K562 (cell line): Measurements from ENCODE around the gene ADGRB3. TPM values are rescaled to one million over a fixed set of nuclear protein-coding genes. Genes with fewer than 3 reads are reported as not detected.

Experiments
- BRCA1 ChIP-seq, 2 experiments: fragments of 450-650 bp in 1 of 2; sonication (generic) in 1 of 2; formaldehyde crosslinking in 1 of 2; IDR thresholded peaks; 2 replicates each; pipeline versions ENCODE4 v1.5.0 to v1.6.1; 2017 to 2020; ENCODE audit warnings: mild to moderate bottlenecking in 1 of 2, missing genetic modification reagents in 1 of 2
- CHD1 ChIP-seq: fragments of 200-600 bp; sonication (generic); IDR thresholded peaks from one replicate; pipeline ENCODE4 v1.6.1; 2012; ENCODE audit warnings: mild to moderate bottlenecking, moderate library complexity, low read length, inconsistent platforms
- CTBP1 ChIP-seq: fragments of 450-650 bp; IDR thresholded peaks from 2 replicates; pipeline ENCODE4 v1.6.1; 2016; ENCODE audit warnings: borderline replicate concordance
- E2F3 ChIP-seq: fragments of 250-450 bp; sonication (Bioruptor Pico); IDR thresholded peaks from 2 replicates; pipeline ENCODE4 v1.4.0; 2020; ENCODE audit warnings: mild to moderate bottlenecking
- ELF1 ChIP-seq: fragments of 200-800 bp; sonication (Bioruptor generic); IDR thresholded peaks from 2 replicates; pipeline ENCODE4 v1.6.1; 2016; ENCODE audit warnings: missing genetic modification characterization, missing compliant biosample characterization
- POLR2G ChIP-seq: fragments of 200-400 bp; formaldehyde crosslinking; IDR thresholded peaks from 2 replicates; pipeline ENCODE4 v1.6.1; 2017; ENCODE audit warnings: low read depth, mild to moderate bottlenecking, antibody characterized with exemption, low read length, moderate library complexity
- RB1 ChIP-seq: fragments of 450-650 bp; IDR thresholded peaks from 2 replicates; pipeline ENCODE4 v1.6.1; 2017; ENCODE audit warnings: low read depth, mild to moderate bottlenecking
- SIN3B ChIP-seq: fragments of 450-650 bp; IDR thresholded peaks from 2 replicates; pipeline ENCODE4 v1.6.1; 2017; ENCODE audit warnings: low read depth, mild to moderate bottlenecking, moderate library complexity
- TBP ChIP-seq: optimal IDR thresholded peaks from 2 replicates; pipeline ENCODE3; 2011; ENCODE audit warnings: low read depth, low read length, improper control_type of control experiment
- TEAD4 ChIP-seq, 2 experiments: sonication (generic) in 1 of 2; formaldehyde crosslinking in 1 of 2; IDR thresholded peaks; 2 replicates each; pipeline versions ENCODE4 v1.6.1 to v1.8.0; 2012 to 2022; ENCODE audit warnings: borderline replicate concordance in 1 of 2, inconsistent platforms in 1 of 2, low read length in 1 of 2, mild to moderate bottlenecking in 1 of 2, missing genetic modification reagents in 1 of 2
- ZNF175 ChIP-seq: fragments of 200-800 bp; sonication (Bioruptor generic); IDR thresholded peaks from 2 replicates; pipeline ENCODE4 v1.6.1; 2016; ENCODE audit warnings: low read depth, mild to moderate bottlenecking, missing genetic modification characterization, missing compliant biosample characterization
- ZNF584 ChIP-seq: fragments of 200-800 bp; sonication (Bioruptor generic); IDR thresholded peaks from 2 replicates; pipeline ENCODE4 v1.6.1; 2016; ENCODE audit warnings: low read depth, mild to moderate bottlenecking, missing genetic modification characterization, missing compliant biosample characterization
- ZNF589 ChIP-seq: fragments of 200-800 bp; sonication (Bioruptor generic); IDR thresholded peaks from 2 replicates; pipeline ENCODE4 v1.6.1; 2016; ENCODE audit warnings: low read depth, missing genetic modification characterization, missing compliant biosample characterization
- polyA plus RNA-seq, 8 experiments: library from polyadenylated mRNA; depleted of rRNA in 4 of 8; stranded (reverse) in 5 of 8; unstranded in 3 of 8; fragments of >200 nt; fragmentation: Nextera tagmentation in 2 of 8; fragmentation: Illumina TruSeq in 1 of 8; extraction: Ambion mirVana in 2 of 8; extraction: Trizol in 1 of 8; gene quantifications; 2 replicates each; pipeline versions ENCODE4 v1.2.1 to v1.2.3, GENCODE V29; 2011 to 2014; ENCODE audit warnings: inconsistent platforms in 1 of 8, missing spikeins in 1 of 8
- total RNA-seq, 7 experiments: library from RNA; depleted of rRNA in 6 of 7; stranded (reverse); fragments of >200 nt in 6 of 7; fragmentation: Illumina TruSeq in 2 of 7; extraction: Trizol in 2 of 7; gene quantifications; 2 replicates each; pipeline versions ENCODE4 v1.2.1 to v1.2.3, GENCODE V29; 2011 to 2021; ENCODE audit warnings: low replicate concordance in 1 of 7
- TF ChIP-seq, protein P1 (sequence below): fragments of 200-800 bp; sonication (Bioruptor generic); IDR thresholded peaks from 2 replicates; pipeline ENCODE4 v1.6.1; 2017; ENCODE audit warnings: missing genetic modification characterization, missing compliant biosample characterization
- TF ChIP-seq, protein P2 (sequence below): fragments of 250-450 bp; sonication (Bioruptor Pico); IDR thresholded peaks from 2 replicates; pipeline ENCODE4 v1.4.0; 2020; ENCODE audit warnings: mild to moderate bottlenecking
- TF ChIP-seq, protein P3 (sequence below), 2 experiments: IDR thresholded peaks; 2 replicates each; pipeline ENCODE4 v1.6.1; 2011; ENCODE audit warnings: borderline replicate concordance in 1 of 2, control low read depth in 1 of 2, low read depth in 1 of 2, low read length in 1 of 2, mild to moderate bottlenecking in 1 of 2, mixed read lengths in 1 of 2, moderate library complexity in 1 of 2; ENCODE audit not compliant: insufficient read depth in 1 of 2, insufficient read length in 1 of 2, poor library complexity in 1 of 2, severe bottlenecking in 1 of 2; ENCODE audit errors: extremely low read depth in 1 of 2
- TF ChIP-seq, protein P4 (sequence below), 3 experiments: fragments of 200-800 bp in 1 of 3; fragments of 250-450 bp in 1 of 3; fragments of 450-650 bp in 1 of 3; sonication (Bioruptor Pico) in 1 of 3; sonication (Bioruptor generic) in 1 of 3; formaldehyde crosslinking in 1 of 3; IDR thresholded peaks; 2 replicates each; pipeline versions ENCODE4 v1.6.1 to v1.8.0; 2016 to 2022; ENCODE audit warnings: mild to moderate bottlenecking in 2 of 3, missing genetic modification characterization in 2 of 3, missing compliant biosample characterization in 1 of 3, moderate library complexity in 1 of 3

ADGRB3 gene
- total and polyA plus RNA-seq, 9 of the 15 experiments (the other 6 are each of a cell fraction or from before 2014, with no cell fraction given), result 0.90 to 7.8 (median 2.4) TPM

DNA sequence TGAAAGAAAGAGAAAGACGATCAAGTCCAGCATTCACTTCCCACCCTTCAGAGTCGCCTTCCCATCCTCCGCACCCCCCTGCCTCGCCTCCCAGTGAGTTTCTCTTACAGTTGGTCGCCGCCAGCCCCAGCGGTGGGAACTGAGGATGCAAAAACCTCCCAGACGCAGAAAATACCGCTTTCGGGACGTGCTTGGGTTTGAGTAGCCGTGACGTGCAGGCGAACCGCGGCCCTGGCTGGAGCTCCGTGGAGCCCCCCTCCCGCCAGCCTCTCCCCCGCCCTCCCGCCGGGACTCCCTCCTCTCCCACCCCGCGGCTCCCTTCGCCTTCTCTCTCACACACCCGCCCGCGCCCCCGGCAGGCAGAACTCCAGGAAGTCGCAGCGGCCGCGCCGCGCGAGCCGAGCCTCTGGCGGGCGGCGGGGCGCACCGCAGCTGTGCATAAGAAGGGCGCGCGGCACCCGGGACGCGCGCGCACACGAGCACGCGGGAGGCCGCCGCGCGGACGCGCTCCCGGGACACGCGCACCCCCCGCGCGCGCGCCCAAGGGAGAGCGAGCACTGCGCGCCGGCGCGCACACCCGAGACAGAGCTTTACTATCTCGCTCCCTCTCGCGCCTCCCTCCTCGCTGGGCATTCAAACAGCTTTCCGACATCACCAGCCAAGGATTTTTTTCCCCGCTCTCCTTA lies at the start of gene ADGRB3 (continued):
- TF ChIP-seq CHD1 (peak; percentile 13), ELF1 (tag) (peak; percentile 85), RB1 (peak; percentile 94), BRCA1 (IDR thresholded peaks at IDR 0.05) (no peak), BRCA1 (CRISPR knock-in tag; IDR thresholded peaks at IDR 0.05) (no peak), POLR2G (peak; percentile 78), ZNF589 (peak; percentile 98), TBP (peak; percentile 65), ZNF584 (CRISPR knock-in tag) (peak; percentile 97), CTBP1 (peak; percentile 95; the same call in 1 of the 2 replicates), E2F3 (CRISPR knock-in tag) (peak; percentile 50; the same call in 1 of the 2 replicates), SIN3B (0 out of 2 replicates have a peak, but pooled peaks have one; percentile 27), TEAD4 (IDR thresholded peaks at IDR 0.05; ENCODE audit: low read length) (0 out of 2 replicates have a peak, but pooled peaks have one; percentile 20), TEAD4 (CRISPR knock-in tag; IDR thresholded peaks at IDR 0.05; ENCODE audit: borderline replicate concordance) (no peak), ZNF175 (peak; percentile 99)
- TF ChIP-seq, protein P1, sequence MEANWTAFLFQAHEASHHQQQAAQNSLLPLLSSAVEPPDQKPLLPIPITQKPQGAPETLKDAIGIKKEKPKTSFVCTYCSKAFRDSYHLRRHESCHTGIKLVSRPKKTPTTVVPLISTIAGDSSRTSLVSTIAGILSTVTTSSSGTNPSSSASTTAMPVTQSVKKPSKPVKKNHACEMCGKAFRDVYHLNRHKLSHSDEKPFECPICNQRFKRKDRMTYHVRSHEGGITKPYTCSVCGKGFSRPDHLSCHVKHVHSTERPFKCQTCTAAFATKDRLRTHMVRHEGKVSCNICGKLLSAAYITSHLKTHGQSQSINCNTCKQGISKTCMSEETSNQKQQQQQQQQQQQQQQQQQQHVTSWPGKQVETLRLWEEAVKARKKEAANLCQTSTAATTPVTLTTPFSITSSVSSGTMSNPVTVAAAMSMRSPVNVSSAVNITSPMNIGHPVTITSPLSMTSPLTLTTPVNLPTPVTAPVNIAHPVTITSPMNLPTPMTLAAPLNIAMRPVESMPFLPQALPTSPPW (CRISPR knock-in tag), result peak; percentile 90
- TF ChIP-seq, protein P2, sequence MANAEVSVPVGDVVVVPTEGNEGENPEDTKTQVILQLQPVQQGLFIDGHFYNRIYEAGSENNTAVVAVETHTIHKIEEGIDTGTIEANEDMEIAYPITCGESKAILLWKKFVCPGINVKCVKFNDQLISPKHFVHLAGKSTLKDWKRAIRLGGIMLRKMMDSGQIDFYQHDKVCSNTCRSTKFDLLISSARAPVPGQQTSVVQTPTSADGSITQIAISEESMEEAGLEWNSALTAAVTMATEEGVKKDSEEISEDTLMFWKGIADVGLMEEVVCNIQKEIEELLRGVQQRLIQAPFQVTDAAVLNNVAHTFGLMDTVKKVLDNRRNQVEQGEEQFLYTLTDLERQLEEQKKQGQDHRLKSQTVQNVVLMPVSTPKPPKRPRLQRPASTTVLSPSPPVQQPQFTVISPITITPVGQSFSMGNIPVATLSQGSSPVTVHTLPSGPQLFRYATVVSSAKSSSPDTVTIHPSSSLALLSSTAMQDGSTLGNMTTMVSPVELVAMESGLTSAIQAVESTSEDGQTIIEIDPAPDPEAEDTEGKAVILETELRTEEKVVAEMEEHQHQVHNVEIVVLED, result peak; percentile 77
- TF ChIP-seq, protein P3, sequence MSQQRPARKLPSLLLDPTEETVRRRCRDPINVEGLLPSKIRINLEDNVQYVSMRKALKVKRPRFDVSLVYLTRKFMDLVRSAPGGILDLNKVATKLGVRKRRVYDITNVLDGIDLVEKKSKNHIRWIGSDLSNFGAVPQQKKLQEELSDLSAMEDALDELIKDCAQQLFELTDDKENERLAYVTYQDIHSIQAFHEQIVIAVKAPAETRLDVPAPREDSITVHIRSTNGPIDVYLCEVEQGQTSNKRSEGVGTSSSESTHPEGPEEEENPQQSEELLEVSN (IDR thresholded peaks at IDR 0.05; ENCODE audit: borderline replicate concordance in 1 of 2, extremely low read depth in 1 of 2, insufficient read depth in 1 of 2, insufficient read length in 1 of 2, low read depth in 1 of 2, low read length in 1 of 2, poor library complexity in 1 of 2, severe bottlenecking in 1 of 2), result peak in 1 of 2 experiments; percentile 68
- TF ChIP-seq, protein P4, sequence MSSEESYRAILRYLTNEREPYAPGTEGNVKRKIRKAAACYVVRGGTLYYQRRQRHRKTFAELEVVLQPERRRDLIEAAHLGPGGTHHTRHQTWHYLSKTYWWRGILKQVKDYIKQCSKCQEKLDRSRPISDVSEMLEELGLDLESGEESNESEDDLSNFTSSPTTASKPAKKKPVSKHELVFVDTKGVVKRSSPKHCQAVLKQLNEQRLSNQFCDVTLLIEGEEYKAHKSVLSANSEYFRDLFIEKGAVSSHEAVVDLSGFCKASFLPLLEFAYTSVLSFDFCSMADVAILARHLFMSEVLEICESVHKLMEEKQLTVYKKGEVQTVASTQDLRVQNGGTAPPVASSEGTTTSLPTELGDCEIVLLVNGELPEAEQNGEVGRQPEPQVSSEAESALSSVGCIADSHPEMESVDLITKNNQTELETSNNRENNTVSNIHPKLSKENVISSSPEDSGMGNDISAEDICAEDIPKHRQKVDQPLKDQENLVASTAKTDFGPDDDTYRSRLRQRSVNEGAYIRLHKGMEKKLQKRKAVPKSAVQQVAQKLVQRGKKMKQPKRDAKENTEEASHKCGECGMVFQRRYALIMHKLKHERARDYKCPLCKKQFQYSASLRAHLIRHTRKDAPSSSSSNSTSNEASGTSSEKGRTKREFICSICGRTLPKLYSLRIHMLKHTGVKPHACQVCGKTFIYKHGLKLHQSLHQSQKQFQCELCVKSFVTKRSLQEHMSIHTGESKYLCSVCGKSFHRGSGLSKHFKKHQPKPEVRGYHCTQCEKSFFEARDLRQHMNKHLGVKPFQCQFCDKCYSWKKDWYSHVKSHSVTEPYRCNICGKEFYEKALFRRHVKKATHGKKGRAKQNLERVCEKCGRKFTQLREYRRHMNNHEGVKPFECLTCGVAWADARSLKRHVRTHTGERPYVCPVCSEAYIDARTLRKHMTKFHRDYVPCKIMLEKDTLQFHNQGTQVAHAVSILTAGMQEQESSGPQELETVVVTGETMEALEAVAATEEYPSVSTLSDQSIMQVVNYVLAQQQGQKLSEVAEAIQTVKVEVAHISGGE (CRISPR knock-in tag; IDR thresholded peaks at IDR 0.05), result peak in 1 of 3 experiments; percentile 92; a peak in 2 of 6 replicates
